HG03520 (cell line): ENCODE results near the gene FAM209A.
A peak's percentile ranks its signal among the peaks of the same experiment; 100 is the strongest.
"Not testable (repeated sequence)": the region's sequence is repeated elsewhere in the genome, so short reads cannot be mapped to it uniquely, and the experiment has no call there.

Experiments used
- ATAC-seq: cut with Tn5 transposase; IDR thresholded peaks from one replicate; pipeline ENCODE4 v1.9.1; 2021; ENCODE audit warnings: mild to moderate bottlenecking, moderate library complexity; ENCODE audit not compliant: unreplicated experiment

FAM209A gene

DNA sequence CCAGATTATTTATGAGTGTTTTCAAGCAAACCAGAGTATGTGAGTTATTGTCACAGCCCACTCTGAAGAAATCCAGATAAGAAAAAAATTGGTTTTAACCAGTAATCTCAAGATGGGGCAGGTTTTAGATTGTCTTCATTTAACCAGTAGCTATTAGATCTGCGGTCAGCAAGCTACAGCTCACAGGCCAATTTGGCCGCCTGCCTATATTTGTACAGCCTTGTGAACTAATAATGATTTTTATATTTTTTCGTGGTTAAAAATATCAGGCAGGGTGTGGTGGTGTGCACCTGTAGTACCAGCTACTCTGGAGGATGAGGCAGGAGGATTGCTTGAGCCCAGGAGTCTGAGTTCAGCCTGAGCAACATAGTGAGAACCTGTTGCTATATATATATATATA lies 13.5 kb downstream of the FAM209A start:
- ATAC-seq, result no peak

DNA sequence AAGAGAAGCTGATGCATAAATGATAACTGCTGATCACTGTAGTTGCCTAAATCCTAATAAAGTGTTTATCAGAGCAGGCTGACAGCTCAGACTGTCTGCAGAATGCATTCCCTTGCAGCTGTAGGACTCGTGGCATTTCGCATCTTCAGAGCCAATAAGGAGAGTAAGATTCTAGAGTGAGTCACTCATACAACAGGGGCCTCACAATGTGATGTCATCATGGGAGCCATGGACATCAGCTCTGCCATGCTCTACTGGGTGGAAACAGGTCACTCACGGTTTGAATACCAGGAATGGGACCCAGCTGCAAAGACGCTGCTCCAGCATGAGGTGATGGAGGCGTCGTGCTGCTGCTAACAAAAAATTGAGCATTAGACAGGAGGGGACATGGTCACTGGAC lies 15.9 kb downstream of the FAM209A start:
- ATAC-seq, result no peak

DNA sequence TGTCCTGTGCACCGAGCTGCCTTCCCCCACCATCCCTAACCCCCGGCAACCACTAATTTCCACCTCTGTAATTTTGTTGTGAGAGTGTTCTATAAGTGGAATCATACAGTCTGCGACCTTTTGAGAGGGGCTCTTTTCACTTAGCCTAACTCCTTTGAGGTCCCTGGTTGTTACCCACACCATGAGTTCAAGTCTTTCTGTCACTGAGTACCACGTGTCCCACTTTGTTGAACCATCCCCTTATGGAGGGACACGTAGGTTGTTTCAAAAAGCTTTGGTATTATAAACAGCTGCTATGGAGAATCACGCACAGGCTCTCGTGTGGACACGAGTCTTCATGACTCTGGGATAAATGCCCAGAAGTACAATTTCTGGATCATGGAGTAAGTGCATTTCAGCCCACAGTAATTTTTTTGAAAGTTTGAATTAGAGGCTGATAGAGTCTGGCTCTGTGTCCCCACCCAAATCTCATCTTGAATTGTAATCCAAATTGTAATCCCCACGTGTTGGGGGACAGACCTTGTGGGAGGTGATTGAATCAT lies 18.0 kb downstream of the FAM209A start:
- no peak for ATAC-seq

DNA sequence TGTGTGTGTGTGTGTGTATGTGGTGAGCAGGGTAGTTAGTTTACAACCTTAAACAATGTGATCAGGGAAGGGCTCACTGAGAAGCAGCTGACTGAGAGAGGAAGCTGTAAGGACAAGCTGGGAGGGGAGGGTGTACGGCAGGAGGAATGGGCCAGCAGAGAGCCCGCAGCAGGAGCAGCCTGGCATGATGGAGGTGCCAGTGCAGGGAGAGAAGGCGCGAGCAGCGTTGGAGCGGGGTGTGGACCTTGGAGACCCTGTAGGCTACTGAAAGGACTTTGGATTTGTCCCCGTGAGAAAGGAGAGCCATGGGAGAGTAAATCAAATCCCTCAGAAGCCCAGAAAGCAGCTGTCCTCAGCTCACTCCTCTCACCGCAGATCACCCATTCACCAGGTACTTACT lies 27.0 kb downstream of the FAM209A start:
- ATAC-seq, result no peak

DNA sequence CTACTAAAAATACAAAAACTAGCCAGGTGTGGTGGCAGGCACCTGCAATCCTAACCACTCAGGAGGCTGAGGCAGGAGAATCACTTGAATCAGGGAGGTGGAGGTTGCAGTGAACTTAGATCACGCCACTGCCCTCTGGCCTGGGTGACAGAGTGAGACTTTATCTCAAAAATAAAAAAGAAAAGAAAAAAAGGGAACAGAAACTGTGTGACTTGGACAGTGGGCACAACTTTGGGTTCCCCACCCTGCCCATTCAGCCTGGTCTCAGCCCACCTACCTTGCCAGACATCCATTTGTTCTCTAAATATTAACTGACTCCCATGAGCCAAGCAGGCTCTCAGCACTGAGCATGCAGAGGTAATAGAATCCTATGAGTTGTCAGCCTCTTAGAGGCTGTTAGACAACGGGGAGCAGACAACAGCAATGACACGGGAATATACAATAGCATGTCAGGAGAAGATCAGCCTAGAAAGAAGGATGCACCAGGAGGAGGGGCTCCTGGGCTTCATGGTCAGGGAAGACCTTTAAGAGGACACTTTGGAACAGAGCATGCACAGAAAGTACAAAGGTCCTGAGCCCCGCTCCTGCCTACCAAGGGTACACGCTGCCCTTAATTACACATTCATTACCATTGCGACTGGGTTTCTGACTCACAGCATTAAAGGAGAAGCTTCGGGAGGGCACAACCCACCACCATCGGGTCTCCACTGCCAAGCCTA lies 28.5 kb downstream of the FAM209A start:
- no peak for ATAC-seq

DNA sequence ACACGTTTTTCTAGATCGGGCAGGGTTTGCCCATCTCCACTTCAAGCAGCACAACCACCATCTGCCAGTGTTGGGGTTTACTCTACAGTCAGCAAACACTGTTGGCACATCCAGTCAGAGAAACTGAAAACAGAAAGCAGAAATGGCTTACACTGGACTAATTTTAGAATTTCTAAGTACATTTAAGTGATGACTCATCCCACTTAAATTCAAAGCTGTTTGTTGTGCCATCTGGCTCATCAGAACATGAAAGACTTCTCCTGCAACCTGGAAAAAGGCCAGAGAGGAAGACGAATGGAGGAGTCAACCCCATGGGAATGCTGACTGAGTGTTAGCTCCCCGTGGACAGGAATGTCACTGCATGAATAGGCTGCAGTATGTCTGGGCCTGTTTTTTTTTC lies 30.3 kb downstream of the FAM209A start:
- ATAC-seq, result peak; percentile 84

DNA sequence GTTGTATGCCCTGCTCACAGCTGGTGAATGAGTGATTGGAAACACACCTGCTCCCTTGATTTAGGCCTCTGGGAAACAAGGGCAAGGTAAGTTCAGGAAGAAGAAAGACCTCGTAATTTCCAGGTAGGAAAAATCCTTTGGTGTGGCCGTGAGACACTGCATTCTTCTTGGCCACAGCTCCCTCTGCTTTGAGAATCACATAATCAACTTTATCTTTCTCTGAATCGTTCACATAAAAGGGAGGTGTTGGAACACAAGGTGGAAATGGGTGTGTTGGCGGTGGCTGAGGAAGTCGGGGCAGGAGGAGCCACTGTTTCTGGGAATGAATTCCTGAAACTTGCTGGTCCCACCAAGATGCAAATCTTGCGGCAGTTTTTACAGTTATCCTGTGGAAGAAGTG lies 34.4 kb downstream of the FAM209A start:
- no peak for ATAC-seq

DNA sequence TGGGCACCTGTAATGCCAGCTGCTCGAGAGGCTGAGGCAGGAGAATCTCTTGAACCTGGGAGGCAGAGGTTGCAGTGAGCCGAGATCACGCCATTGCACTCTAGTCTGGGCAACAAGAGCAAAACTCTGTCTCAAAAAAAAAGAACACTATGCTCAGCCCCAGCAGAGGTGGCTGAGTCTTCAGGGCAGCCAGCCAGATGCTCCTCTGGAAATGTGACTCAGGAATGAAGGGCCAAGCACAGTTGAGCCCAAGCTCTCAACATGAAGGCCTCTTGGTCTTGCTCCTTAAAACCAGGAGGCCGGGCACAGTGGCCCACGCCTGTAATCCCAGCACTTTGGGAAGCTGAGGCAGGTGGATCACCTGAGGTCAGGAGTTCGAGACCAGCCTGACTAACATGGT lies 40.0 kb downstream of the FAM209A start:
- ATAC-seq, result not testable (repeated sequence)

DNA sequence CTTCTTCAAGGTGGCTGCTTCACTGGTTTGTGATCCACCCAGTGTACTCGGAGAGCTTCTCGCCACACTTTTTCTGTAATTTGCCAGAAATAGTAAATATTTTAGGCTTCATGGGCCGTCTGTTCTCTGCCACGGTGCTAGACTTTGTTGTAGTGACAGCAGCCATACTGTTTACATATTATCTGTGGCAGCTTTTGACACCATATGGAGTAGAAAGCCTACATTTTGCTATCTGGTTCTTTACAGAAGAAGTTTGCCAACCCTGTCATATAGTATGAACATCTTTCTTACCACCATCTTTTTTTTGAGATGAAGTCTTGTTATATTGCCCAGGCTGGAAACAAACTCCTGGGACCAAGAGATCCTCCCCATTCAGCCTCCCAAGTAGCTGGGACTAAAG lies 41.0 kb downstream of the FAM209A start:
- ATAC-seq, result no peak

DNA sequence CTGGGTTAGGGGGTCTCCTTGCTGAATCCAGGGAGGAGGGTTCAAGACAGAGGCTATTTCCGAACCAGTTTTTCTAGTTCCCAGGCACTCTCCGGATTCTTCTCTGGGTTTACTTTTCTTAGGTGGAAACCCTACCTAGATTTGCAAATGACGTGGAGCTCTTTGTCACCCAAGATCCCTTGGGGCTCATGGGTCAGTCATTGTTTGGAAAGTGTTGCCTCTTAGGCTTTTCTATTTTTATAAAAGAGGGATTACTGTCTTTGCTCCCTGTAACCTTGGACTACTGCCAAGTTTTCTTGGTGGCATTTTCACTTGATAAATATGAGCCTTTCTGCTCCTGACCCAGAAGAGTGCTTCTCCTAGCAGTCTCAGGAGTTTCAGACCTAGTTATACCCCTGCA lies 42.1 kb downstream of the FAM209A start:
- no peak for ATAC-seq

DNA sequence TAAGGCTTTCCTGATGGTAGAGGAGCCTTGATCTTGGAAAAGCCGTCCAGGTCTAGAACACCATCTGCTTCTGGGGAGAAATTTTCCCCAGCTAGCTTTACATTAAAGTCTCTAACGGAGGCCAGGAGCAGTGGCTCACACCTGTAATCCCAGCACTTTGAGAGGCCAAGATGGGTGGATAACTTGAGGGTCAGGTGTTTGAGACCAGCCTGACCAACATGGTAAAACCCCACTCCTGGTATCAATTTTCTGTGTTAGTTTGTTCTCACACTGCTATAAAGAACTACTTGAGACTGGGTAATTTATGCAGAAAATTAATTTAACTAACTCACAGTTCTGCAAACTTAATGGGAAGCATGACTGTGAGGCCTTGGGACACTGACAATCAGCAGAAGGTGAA lies 46.3 kb downstream of the FAM209A start:
- no peak for ATAC-seq

DNA sequence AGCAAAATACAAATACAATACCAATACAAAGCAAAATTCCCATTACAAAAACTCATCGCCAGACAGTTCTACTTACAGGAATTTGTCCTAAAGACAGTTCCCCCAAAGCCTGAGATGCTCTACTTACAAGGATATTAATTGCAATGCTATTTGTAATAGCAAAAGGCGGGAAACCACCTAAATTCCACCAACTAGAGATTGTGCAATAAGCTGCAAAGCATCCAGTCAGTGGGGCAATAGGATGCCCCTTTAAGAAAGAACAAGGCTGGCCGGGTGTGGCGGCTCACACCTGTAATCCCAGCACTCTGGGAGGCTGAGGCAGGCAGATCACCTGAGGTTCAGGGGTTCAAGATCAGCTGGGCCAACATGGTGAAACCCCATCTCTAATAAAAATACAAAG lies 47.6 kb downstream of the FAM209A start:
- no peak for ATAC-seq

DNA sequence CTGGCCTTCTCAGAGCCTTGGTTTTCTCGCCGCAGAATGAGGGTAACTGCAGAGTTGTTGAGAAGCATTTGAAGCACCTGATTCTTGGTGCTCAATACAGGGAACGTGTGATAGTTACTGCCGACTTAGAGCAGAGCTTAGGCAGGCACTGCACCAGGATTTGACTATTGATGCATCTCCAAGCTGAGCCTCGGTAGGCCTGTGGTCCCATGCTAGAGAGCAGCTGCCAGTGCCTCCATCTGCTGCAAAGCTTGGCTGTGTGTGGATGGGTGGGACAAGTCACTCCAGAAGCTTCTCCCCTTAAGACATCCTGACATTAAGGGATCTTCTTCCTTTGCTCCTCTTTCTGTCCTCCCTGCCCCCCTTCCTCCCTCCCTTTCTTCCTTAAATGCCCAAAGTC lies 49.4 kb downstream of the FAM209A start:
- ATAC-seq, result no peak

DNA sequence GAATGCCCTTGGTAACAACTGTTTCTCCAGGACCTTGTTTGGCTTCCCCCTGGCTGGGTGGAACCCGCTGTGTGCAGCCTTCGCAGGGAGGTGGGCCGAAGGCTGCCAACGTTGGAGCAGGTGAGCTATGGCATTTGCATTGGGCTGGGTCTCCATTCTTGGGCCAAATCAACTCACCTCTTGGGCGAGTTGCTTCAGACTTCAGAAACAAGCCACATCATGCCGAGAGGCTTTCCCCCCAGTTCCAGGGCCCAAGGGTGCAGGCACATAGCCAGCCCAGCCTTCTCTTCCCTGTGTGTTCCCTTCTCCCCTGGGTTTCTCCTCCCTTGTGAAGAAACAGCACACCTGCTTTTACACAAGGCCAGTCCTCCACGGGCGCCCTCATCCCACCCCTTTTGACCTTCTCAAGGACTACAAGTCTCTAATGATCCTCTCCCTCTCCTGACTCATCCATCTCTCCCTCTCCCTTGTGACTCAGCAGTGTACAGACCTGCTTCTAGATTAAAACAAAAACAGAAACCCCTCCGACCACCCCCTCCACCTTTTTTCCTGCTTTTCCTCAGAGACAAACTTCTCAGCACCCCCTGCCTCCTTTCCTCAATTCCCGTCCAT lies 50.1 kb downstream of the FAM209A start:
- ATAC-seq, result no peak

DNA sequence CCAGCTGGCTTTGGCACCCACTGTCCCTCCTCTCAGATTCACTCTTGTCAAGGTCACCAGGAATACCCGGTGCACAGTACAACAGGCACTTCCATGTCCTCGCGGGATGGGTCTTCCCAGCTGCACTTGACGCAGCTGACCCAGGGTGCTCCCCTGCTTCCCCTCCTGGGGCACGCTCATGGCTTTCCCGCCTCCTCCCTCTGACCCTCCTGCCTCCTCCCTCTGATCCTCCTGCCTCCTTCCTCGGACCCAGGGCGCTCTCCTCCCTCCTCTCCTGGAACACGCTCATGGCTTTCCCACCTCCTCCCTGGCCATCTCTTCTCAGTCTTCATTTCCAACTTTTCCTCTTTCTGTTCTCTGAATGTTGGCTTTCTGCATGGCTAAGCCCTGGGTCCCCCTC lies 50.6 kb downstream of the FAM209A start:
- no peak for ATAC-seq
